Astrocyte (in vitro differentiated cells and primary cell): ENCODE measurements around the gene SLC13A1. TPM values are rescaled to one million over a fixed set of nuclear protein-coding genes. Genes with fewer than 3 reads are reported as not detected.

Source experiments
- DNase-seq: peaks from one replicate; pipeline ENCODE4 v3.0.0-alpha.2; 2010; ENCODE audit warnings: low read depth
- FAIRE-seq: peaks from 2 replicates; lab custom pipeline; 2011; peaks lifted over from hg19 to GRCh38; lab: Jason Lieb, UNC
- H2AFZ ChIP-seq: 2 replicates; pipeline ENCODE4 v1.6.0; 2012; ENCODE audit warnings: low read depth, low read length, inconsistent platforms
- H3K27ac ChIP-seq: 2 replicates; pipeline ENCODE4 v1.5.1; 2011; ENCODE audit warnings: low read depth, low read length, inconsistent platforms
- H3K27me3 ChIP-seq: 2 replicates; pipeline ENCODE4 v1.6.0; 2011; ENCODE audit warnings: low read length, inconsistent platforms; ENCODE audit not compliant: insufficient read depth
- H3K36me3 ChIP-seq: 2 replicates; pipeline ENCODE4 v1.5.1; 2011; ENCODE audit warnings: low read length, inconsistent platforms; ENCODE audit not compliant: insufficient read depth
- H3K4me1 ChIP-seq: 2 replicates; pipeline ENCODE4 v1.5.1; 2011; ENCODE audit warnings: low read length, inconsistent platforms; ENCODE audit not compliant: insufficient read depth
- H3K4me2 ChIP-seq: 2 replicates; pipeline ENCODE4 v1.6.0; 2012; ENCODE audit warnings: low read length, inconsistent platforms
- H3K4me3 ChIP-seq: 2 replicates; pipeline ENCODE4 v1.5.1; 2011; ENCODE audit warnings: low read depth, mild to moderate bottlenecking, low read length, inconsistent platforms; ENCODE audit not compliant: insufficient read depth
- H3K79me2 ChIP-seq: 2 replicates; pipeline ENCODE4 v1.6.0; 2012; ENCODE audit warnings: mild to moderate bottlenecking, low read length, inconsistent platforms; ENCODE audit not compliant: insufficient read depth
- H3K9ac ChIP-seq: 2 replicates; pipeline ENCODE4 v1.6.0; 2012; ENCODE audit warnings: mild to moderate bottlenecking, low read length, inconsistent platforms
- H3K9me3 ChIP-seq: 2 replicates; pipeline ENCODE4 v1.5.1; 2012; ENCODE audit warnings: low read depth, mild to moderate bottlenecking, low read length, inconsistent platforms; ENCODE audit not compliant: insufficient read depth
- H4K20me1 ChIP-seq: 2 replicates; pipeline ENCODE4 v1.6.0; 2012; ENCODE audit warnings: low read length, inconsistent platforms; ENCODE audit not compliant: insufficient read depth
- H3K27ac Mint-ChIP-seq: one replicate; pipeline ENCODE4 v1.8.0; 2021; ENCODE audit warnings: mild to moderate bottlenecking, mixed read lengths; ENCODE audit not compliant: unreplicated experiment
- H3K27me3 Mint-ChIP-seq: one replicate; pipeline ENCODE4 v1.8.0; 2021; ENCODE audit warnings: low read depth, mixed read lengths; ENCODE audit not compliant: unreplicated experiment
- H3K36me3 Mint-ChIP-seq: one replicate; pipeline ENCODE4 v1.8.0; 2021; ENCODE audit warnings: low read depth, mixed read lengths; ENCODE audit not compliant: unreplicated experiment
- H3K4me1 Mint-ChIP-seq: one replicate; pipeline ENCODE4 v1.8.0; 2021; ENCODE audit warnings: low read depth, mixed read lengths; ENCODE audit not compliant: unreplicated experiment
- H3K4me3 Mint-ChIP-seq: one replicate; pipeline ENCODE4 v1.8.0; 2021; ENCODE audit warnings: mild to moderate bottlenecking, moderate library complexity, mixed read lengths; ENCODE audit not compliant: unreplicated experiment
- H3K9me3 Mint-ChIP-seq: one replicate; pipeline ENCODE4 v1.8.0; 2021; ENCODE audit warnings: mild to moderate bottlenecking, mixed read lengths; ENCODE audit not compliant: unreplicated experiment
- EZH2 ChIP-seq: IDR thresholded peaks from 2 replicates; pipeline ENCODE4 v1.6.1; 2012; ENCODE audit warnings: mild to moderate bottlenecking, low read length, inconsistent platforms; ENCODE audit not compliant: insufficient read depth
- total RNA-seq: library from RNA; stranded (reverse); gene quantifications from 2 replicates; pipeline ENCODE4 v1.2.1, GENCODE V29; 2021
- TF ChIP-seq, protein P1 (sequence below): IDR thresholded peaks from 2 replicates; pipeline ENCODE4 v1.5.1; 2011; ENCODE audit warnings: low read depth, mild to moderate bottlenecking, inconsistent platforms, low read length, moderate library complexity; ENCODE audit not compliant: insufficient read depth

Gene SLC13A1
- total RNA-seq, 1 donor from 2014 or later, result not detected

DNA sequence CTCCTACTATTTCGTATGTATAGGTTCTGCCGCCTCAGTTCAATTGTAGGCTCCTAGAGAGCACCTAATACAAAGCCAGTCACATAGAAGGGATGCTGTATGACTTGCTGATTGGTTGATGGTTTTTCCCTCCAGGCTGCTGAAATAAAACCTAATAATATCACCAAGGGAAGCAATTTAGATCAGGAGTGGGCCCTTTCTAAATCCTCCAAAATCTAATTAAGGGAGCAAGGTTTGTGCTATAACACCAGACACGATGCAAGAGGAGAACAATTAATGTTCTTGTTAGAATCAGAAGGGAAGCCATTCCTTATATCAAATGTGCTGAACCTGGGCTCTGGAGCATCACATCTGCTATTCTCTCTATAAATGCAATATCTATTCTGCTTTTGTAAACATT lies 42.0 kb upstream of the SLC13A1 start:
- FAIRE-seq (no peak), DNase-seq (no peak)
- no peak overlapping the region for H3K27ac Mint-ChIP-seq
- no peak for TF ChIP-seq EZH2
- TF ChIP-seq, protein P1, sequence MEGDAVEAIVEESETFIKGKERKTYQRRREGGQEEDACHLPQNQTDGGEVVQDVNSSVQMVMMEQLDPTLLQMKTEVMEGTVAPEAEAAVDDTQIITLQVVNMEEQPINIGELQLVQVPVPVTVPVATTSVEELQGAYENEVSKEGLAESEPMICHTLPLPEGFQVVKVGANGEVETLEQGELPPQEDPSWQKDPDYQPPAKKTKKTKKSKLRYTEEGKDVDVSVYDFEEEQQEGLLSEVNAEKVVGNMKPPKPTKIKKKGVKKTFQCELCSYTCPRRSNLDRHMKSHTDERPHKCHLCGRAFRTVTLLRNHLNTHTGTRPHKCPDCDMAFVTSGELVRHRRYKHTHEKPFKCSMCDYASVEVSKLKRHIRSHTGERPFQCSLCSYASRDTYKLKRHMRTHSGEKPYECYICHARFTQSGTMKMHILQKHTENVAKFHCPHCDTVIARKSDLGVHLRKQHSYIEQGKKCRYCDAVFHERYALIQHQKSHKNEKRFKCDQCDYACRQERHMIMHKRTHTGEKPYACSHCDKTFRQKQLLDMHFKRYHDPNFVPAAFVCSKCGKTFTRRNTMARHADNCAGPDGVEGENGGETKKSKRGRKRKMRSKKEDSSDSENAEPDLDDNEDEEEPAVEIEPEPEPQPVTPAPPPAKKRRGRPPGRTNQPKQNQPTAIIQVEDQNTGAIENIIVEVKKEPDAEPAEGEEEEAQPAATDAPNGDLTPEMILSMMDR, result no peak
- H3K36me3 Mint-ChIP-seq, result no peaks in the 10 kb centered on the region
- no peaks in the 10 kb centered on the region for H3K9me3 Mint-ChIP-seq
- Histone ChIP-seq H3K9me3 (peaks cover 3% of the 10 kb centered on the region), H3K27me3 (no peaks in the 10 kb centered on the region), H4K20me1 (no peaks in the 10 kb centered on the region), H3K4me2 (no peak overlapping the region), H3K4me3 (no peak overlapping the region), H3K36me3 (no peaks in the 10 kb centered on the region), H3K27ac (no peak overlapping the region), H2AFZ (no peak overlapping the region), H3K4me1 (no peaks in the 10 kb centered on the region), H3K79me2 (no peaks in the 10 kb centered on the region), H3K9ac (no peak overlapping the region)
- H3K4me3 Mint-ChIP-seq, result no peak overlapping the region
- no peaks in the 10 kb centered on the region for H3K27me3 Mint-ChIP-seq
- no peaks in the 10 kb centered on the region for H3K4me1 Mint-ChIP-seq

DNA sequence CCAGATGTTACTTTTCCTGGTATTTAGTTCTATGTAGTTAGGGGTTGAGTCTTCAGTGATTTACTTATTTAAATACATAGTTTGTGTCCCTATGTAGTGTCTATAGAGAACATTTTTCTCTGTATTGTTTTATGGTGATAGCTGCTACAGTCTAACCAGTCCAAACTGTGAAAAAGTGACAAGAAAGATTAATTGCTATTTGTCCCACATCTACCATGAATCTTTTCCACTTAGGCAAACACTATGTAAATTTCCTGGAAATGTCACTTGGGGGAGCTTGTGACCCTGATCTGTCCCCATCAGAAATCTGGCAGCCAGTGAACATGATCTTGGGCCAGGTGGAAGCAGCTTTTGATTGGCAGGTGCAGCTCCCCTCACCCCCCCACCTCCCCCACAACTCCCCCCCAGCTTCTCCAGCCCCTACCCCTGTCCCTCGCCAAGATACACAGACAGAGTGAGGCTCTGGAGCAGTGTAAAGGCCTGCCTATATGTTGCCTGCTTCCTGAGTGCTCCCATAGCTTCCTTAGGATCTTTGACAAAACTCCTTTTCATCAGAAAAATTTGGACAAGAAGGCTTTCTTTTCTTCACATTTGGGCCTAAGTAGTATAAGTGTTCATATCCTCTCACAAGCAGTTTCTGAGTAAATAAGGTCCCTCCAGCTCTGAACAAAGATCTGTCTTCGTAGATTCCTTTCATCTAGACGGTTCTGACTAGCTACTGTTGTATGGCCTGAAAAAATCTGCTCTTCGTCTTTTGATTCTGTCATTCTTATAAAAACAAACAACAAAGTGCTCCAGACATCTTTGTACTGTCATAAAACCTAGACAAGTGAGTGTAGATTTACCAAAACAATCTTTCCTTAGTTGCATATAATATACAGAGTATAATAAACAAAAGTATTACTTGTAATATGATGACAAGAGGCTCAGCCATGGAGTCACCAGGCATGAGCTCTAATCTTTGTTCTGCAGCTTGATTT lies 31.5 kb upstream of the SLC13A1 start:
- H3K36me3 Mint-ChIP-seq, result no peaks in the 10 kb centered on the region
- no peak overlapping the region for H2AFZ ChIP-seq
- DNase-seq (no peak), FAIRE-seq (no peak)
- no peak overlapping the region for H3K4me3 Mint-ChIP-seq
- H4K20me1 ChIP-seq, result no peaks in the 10 kb centered on the region
- H3K79me2 ChIP-seq, result no peaks in the 10 kb centered on the region
- no peaks in the 10 kb centered on the region for H3K9me3 ChIP-seq
- H3K4me1 ChIP-seq, result no peaks in the 10 kb centered on the region
- no peaks in the 10 kb centered on the region for H3K27me3 Mint-ChIP-seq
- peaks cover 5% of the 10 kb centered on the region for H3K4me1 Mint-ChIP-seq
- no peaks in the 10 kb centered on the region for H3K36me3 ChIP-seq
- H3K27ac Mint-ChIP-seq, result no peak overlapping the region
- no peaks in the 10 kb centered on the region for H3K9me3 Mint-ChIP-seq
- H3K9ac ChIP-seq, result no peak overlapping the region
- H3K4me3 ChIP-seq, result no peak overlapping the region
- TF ChIP-seq EZH2, result no peak
- TF ChIP-seq, protein P1, result no peak
- H3K4me2 ChIP-seq, result no peak overlapping the region
- no peak overlapping the region for H3K27ac ChIP-seq
- H3K27me3 ChIP-seq, result no peaks in the 10 kb centered on the region

DNA sequence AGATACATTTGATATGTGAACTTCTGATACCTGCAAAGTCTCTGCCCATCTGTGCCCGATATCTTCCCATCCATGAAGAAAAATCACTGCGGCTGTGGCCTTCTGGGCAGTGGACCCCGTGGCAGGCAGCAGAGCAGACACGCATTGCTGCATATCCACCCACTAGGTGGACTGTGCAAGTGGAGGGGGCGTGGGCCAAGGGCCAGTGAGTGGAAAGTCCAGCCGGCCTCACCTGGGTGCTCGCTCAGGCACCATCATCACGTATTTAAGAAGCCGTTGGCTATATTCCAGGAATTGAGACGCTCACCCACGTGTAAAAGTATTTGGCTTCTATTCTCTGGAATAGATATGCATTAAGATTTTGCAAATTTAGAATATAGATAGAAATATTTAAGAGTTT lies 30.8 kb upstream of the SLC13A1 start:
- Histone ChIP-seq H2AFZ (no peak overlapping the region), H3K27me3 (no peaks in the 10 kb centered on the region), H3K36me3 (no peaks in the 10 kb centered on the region), H3K27ac (no peak overlapping the region), H3K9me3 (no peaks in the 10 kb centered on the region), H3K4me2 (no peak overlapping the region), H4K20me1 (no peaks in the 10 kb centered on the region), H3K9ac (no peak overlapping the region), H3K4me1 (no peaks in the 10 kb centered on the region), H3K79me2 (no peaks in the 10 kb centered on the region), H3K4me3 (no peak overlapping the region)
- no peaks in the 10 kb centered on the region for H3K27me3 Mint-ChIP-seq
- FAIRE-seq (no peak), DNase-seq (no peak)
- no peak overlapping the region for H3K4me3 Mint-ChIP-seq
- no peak for TF ChIP-seq EZH2
- TF ChIP-seq, protein P1, result no peak
- H3K36me3 Mint-ChIP-seq, result no peaks in the 10 kb centered on the region
- no peaks in the 10 kb centered on the region for H3K9me3 Mint-ChIP-seq
- no peak overlapping the region for H3K27ac Mint-ChIP-seq
- H3K4me1 Mint-ChIP-seq, result peaks cover 5% of the 10 kb centered on the region
